CD8-positive, alpha-beta memory T cell (primary cell): Measurements from ENCODE around the gene RAPGEF1. TPM values are rescaled to one million over a fixed set of nuclear protein-coding genes. Genes with fewer than 3 reads are reported as not detected.
"Not testable (repeated sequence)": the region's sequence is repeated elsewhere in the genome, so short reads cannot be mapped to it uniquely, and the experiment has no call there.

Experiments used
- CTCF ChIA-PET: fragments of 350-600 bp; sonication (Branson Sonifier 250); formaldehyde crosslinking; loops from one replicate; lab custom pipeline; 2021; ENCODE audit warnings: antibody characterized with exemption; lab: Charles Lee
- POLR2A ChIA-PET: fragments of 350-600 bp; sonication (Branson Sonifier 250); formaldehyde crosslinking; loops from one replicate; lab custom pipeline; 2021; ENCODE audit warnings: antibody characterized with exemption; lab: Charles Lee
- DNase-seq, 5 donors: peaks; one replicate each; pipeline versions ENCODE4 v3.0.0 to v3.0.0-alpha.2; 2020 to 2022; ENCODE audit warnings: mixed read lengths in 1 of 5
- H3K27ac ChIP-seq: one replicate; pipeline ENCODE4 v1.7.0; 2013; ENCODE audit warnings: low read depth, mild to moderate bottlenecking, low read length, moderate library complexity
- H3K27me3 ChIP-seq: 2 replicates; pipeline ENCODE4 v1.7.0; 2013; ENCODE audit warnings: low read length, mild to moderate bottlenecking; ENCODE audit not compliant: insufficient read depth, poor library complexity, severe bottlenecking
- H3K36me3 ChIP-seq: 2 replicates; pipeline ENCODE4 v1.7.0; 2013; ENCODE audit warnings: mild to moderate bottlenecking, low read length, moderate library complexity; ENCODE audit not compliant: insufficient read depth
- H3K4me1 ChIP-seq: 2 replicates; pipeline ENCODE4 v1.7.0; 2013; ENCODE audit warnings: mild to moderate bottlenecking, low read length, moderate library complexity; ENCODE audit not compliant: insufficient read depth
- H3K4me3 ChIP-seq: 2 replicates; pipeline ENCODE4 v1.7.0; 2013; ENCODE audit warnings: mild to moderate bottlenecking, low read length
- H3K9me3 ChIP-seq: 2 replicates; pipeline ENCODE4 v1.7.0; 2013; ENCODE audit warnings: mild to moderate bottlenecking, low read length
- H3K27ac Mint-ChIP-seq, 8 donors: one replicate each; pipeline ENCODE4 v1.8.0; 2020 to 2021; ENCODE audit warnings: mixed read lengths in 8 of 8, mild to moderate bottlenecking in 6 of 8, inconsistent platforms in 3 of 8, moderate library complexity in 3 of 8
- H3K27me3 Mint-ChIP-seq, 2 donors: one replicate each; pipeline ENCODE4 v1.8.0; 2020 to 2021; ENCODE audit warnings: mixed read lengths in 2 of 2, mild to moderate bottlenecking in 1 of 2, moderate library complexity in 1 of 2
- H3K36me3 Mint-ChIP-seq, 3 donors: one replicate each; pipeline ENCODE4 v1.8.0; 2020 to 2021; ENCODE audit warnings: mixed read lengths in 3 of 3, inconsistent platforms in 1 of 3, mild to moderate bottlenecking in 1 of 3
- H3K4me1 Mint-ChIP-seq, 3 donors: one replicate each; pipeline ENCODE4 v1.8.0; 2020 to 2021; ENCODE audit warnings: mixed read lengths in 3 of 3, inconsistent platforms in 1 of 3, mild to moderate bottlenecking in 1 of 3
- H3K4me3 Mint-ChIP-seq, 7 donors: one replicate each; pipeline ENCODE4 v1.8.0; 2020 to 2021; ENCODE audit warnings: mixed read lengths in 7 of 7, mild to moderate bottlenecking in 6 of 7, moderate library complexity in 4 of 7, inconsistent platforms in 2 of 7
- H3K9me3 Mint-ChIP-seq, 5 donors: one replicate each; pipeline ENCODE4 v1.8.0; 2020 to 2022; ENCODE audit warnings: mixed read lengths in 5 of 5, mild to moderate bottlenecking in 3 of 5, moderate library complexity in 2 of 5, inconsistent platforms in 1 of 5
- polyA plus RNA-seq: library from polyadenylated mRNA; unstranded; fragments of 300-500 nt; fragmentation: Illumina TruSeq; gene quantifications from one replicate; pipeline ENCODE4 v1.2.3, GENCODE V29; 2021
- total RNA-seq, 2 experiments: library from RNA; stranded (reverse); gene quantifications; one replicate each; pipeline ENCODE4 v1.2.3, GENCODE V29; 2021

Gene RAPGEF1
- total and polyA plus RNA-seq, 3 experiments from 2014 or later, result 20.1 to 148 (median 145) TPM

GRCh38 chr9:131709771-131710431 is 30.0 kb downstream of the RAPGEF1 start:
- CTCF ChIA-PET, result interaction anchor here (0.9 to 2.6 kb wide), 9 partner anchors 12 to 118 kb away, joined by 3 to 10 read pairs (median 4); no protein-coding TSS in a partner anchor
- H3K36me3 ChIP-seq, result no peaks in the 10 kb centered on the region

DNA sequence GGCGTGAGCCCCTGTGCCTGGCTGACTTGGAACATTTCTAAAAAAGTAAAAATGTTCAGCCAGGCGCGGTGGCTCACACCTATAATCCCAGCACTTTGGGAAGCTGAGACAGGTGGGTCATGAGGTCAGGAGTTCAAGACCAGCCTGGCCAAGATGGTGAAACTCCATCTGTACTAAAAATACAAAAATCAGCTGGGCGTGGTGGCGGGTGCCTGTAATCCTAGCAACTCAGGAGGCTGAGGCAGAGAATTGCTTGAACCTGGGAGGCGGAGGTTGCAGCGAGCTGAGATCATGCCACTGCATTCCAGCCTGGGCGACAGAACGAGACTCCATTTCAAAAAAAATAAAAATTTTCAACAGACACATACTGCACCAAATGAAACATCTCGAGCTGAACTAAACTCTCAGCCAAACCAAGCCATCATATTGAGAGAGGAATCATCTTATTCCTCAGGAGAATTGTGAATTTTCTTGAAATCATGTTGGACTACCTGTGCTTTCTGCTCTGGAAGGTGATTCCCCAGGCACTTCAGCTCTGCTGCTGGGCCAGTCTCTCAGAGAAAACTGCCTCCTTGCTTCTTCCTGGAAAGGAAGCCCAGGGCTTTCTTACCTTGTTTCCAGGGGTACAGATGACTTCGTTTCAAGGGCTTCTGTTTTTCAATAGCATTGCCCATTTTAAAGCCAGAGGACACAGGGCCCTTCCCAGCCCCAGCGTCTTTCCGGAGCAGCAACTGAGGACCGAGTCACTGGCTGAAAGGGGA is 30.7 kb downstream of the RAPGEF1 start:
- Histone ChIP-seq H3K4me3 (peak overlapping the region; percentile 4), H3K27ac (peak overlapping the region; percentile 64), H3K4me1 (peaks cover 69% of the 10 kb centered on the region)
- peak overlapping the region in 5 of 7 donors; percentile 44 to 81 (median 51) for H3K4me3 Mint-ChIP-seq
- not testable (repeated sequence) for DNase-seq, H3K9me3 ChIP-seq, H3K27me3 ChIP-seq, H3K9me3 Mint-ChIP-seq, H3K27me3 Mint-ChIP-seq, H3K36me3 ChIP-seq
- H3K27ac Mint-ChIP-seq, result peak overlapping the region; percentile 90 to 99 (median 96)
- CTCF ChIA-PET, result interaction anchor here (0.8 to 2.6 kb wide), 7 partner anchors 8 to 118 kb away, joined by 3 to 8 read pairs (median 4); no protein-coding TSS in a partner anchor
- peaks cover 75 to 97% (median 93%) of the 10 kb centered on the region in 3 donors for H3K4me1 Mint-ChIP-seq
- H3K36me3 Mint-ChIP-seq, result peaks cover 0 to 31% (median 5%) of the 10 kb centered on the region in 3 donors
- POLR2A ChIA-PET, result interaction anchor here (0.8 to 3.7 kb wide), 13 partner anchors 11 to 75 kb away, joined by 3 to 12 read pairs (median 3); no protein-coding TSS in a partner anchor

More at GRCh38 chr9:131709771-131710431, 30.0 kb downstream of the RAPGEF1 start:
- H3K27me3 ChIP-seq, result no peaks in the 10 kb centered on the region
- no peaks in the 10 kb centered on the region for H3K27me3 Mint-ChIP-seq
- H3K4me3 ChIP-seq, result peak overlapping the region; percentile 4
- H3K9me3 Mint-ChIP-seq, result no peaks in the 10 kb centered on the region
- H3K27ac Mint-ChIP-seq, result peak overlapping the region; percentile 90 to 99 (median 96)
- peak overlapping the region; percentile 25 to 81 (median 51) for H3K4me3 Mint-ChIP-seq
- DNase-seq, result peak in 3 of 5 donors; percentile 14 to 71 (median 65)
- H3K4me1 Mint-ChIP-seq, result peaks cover 72 to 95% (median 91%) of the 10 kb centered on the region in 3 donors
- no peaks in the 10 kb centered on the region for H3K9me3 ChIP-seq
- peaks cover 62% of the 10 kb centered on the region for H3K4me1 ChIP-seq
- H3K27ac ChIP-seq, result peak overlapping the region; percentile 64
- peaks cover 0 to 39% (median 5%) of the 10 kb centered on the region in 3 donors for H3K36me3 Mint-ChIP-seq
- POLR2A ChIA-PET, result interaction anchor here (0.8 to 3.7 kb wide), 10 partner anchors 10 to 125 kb away, joined by 3 to 12 read pairs (median 4); no protein-coding TSS in a partner anchor

DNA sequence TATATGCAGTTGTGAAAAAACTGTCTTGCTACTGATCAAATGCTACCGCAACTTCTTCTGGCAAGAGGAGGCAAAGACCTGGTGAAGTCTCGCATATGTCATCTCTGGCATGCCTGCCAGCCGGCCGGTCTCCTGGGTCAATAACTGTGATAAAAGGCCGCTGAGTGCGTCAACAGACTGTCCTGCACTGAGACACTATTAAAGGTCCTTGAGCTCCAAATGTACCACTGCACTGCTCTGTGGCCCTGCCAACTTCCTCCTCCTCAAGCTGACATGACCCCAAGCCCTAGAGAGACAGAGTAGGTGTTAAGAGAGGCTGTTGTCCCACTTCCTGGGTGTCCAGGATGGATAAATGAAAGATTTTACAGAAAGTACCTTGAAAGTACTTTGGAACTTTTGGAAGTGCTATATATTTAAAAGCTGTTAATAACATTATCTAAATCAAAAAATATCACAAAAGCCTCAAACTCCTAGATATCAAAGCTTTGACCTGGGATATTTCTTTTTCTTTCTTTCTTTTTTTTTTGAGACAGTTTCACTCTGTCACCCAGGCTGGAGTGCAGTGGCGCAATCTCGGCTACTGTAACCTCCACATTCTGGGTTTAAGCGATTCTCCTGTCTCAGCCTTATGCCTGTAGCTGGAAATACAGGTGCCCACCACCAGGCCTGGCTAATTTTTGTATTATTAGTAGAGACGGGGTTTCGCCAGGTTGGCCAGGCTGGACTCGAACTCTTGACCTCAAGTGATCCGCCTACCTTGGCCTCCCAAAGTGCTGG is 31.5 kb downstream of the RAPGEF1 start:
- peak overlapping the region in 6 of 7 donors; percentile 38 to 78 (median 54) for H3K4me3 Mint-ChIP-seq
- CTCF ChIA-PET, result interaction anchor here (0.8 to 1.2 kb wide), 3 partner anchors 9 to 31 kb away, joined by 3 to 4 read pairs (median 3); no protein-coding TSS in a partner anchor
- H3K4me1 Mint-ChIP-seq, result peaks cover 77 to 99% (median 95%) of the 10 kb centered on the region in 3 donors

DNA sequence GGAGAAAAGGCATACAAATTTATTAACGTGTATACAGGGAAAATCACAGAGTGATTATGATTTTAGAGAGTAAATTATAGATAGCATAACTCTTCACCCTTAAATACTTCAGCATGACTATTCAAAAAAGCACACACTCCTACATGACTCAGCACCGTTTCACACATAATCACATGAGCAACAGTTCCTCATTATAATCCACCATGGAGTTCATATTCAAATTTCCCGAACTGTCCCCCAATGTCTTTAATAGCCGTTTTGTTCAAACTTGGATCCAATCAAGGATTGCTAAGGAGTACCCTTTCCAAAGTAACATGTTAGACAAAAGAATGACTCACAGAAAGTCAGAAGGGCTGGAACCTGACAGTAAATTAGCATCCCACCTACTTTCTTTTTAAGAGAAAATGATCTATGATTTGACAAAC is 32.1 kb downstream of the RAPGEF1 start:
- H3K27ac Mint-ChIP-seq, result peak overlapping the region; percentile 84 to 97 (median 90)
- H3K9me3 Mint-ChIP-seq, result no peaks in the 10 kb centered on the region
- Histone ChIP-seq H3K36me3 (no peaks in the 10 kb centered on the region), H3K27ac (no peak overlapping the region), H3K9me3 (no peaks in the 10 kb centered on the region), H3K4me1 (peaks cover 79% of the 10 kb centered on the region), H3K27me3 (no peaks in the 10 kb centered on the region), H3K4me3 (no peak overlapping the region)
- ChIA-PET POLR2A (interaction anchor here (1.1 to 3.7 kb wide), 3 partner anchors 21 to 29 kb away, joined by 3 to 12 read pairs (median 4); no protein-coding TSS in a partner anchor), CTCF (interaction anchor here (1.0 kb wide), 1 partner anchor 118 kb away, joined by 3 read pairs; no protein-coding TSS in a partner anchor)
- no peaks in the 10 kb centered on the region for H3K27me3 Mint-ChIP-seq
- no peak for DNase-seq
- H3K4me1 Mint-ChIP-seq, result peaks cover 77 to 99% (median 95%) of the 10 kb centered on the region in 3 donors
- peaks cover 0 to 25% (median 5%) of the 10 kb centered on the region in 3 donors for H3K36me3 Mint-ChIP-seq
- H3K4me3 Mint-ChIP-seq, result peak overlapping the region; percentile 1 to 78 (median 51)

More for the DNA sequence above, 31.5 kb downstream of the RAPGEF1 start:
- Histone ChIP-seq H3K9me3 (no peaks in the 10 kb centered on the region), H3K36me3 (no peaks in the 10 kb centered on the region), H3K27me3 (no peaks in the 10 kb centered on the region), H3K27ac (no peak overlapping the region), H3K4me3 (no peak overlapping the region), H3K4me1 (peaks cover 76% of the 10 kb centered on the region)
- DNase-seq, result peak in 1 of 5 donors; percentile 17
- no peaks in the 10 kb centered on the region for H3K9me3 Mint-ChIP-seq
- peak overlapping the region; percentile 84 to 97 (median 90) for H3K27ac Mint-ChIP-seq
- no peaks in the 10 kb centered on the region for H3K27me3 Mint-ChIP-seq
- POLR2A ChIA-PET, result interaction anchor here (1.1 to 3.7 kb wide), 5 partner anchors 20 to 62 kb away, joined by 3 to 12 read pairs (median 3); no protein-coding TSS in a partner anchor
- peaks cover 0 to 28% (median 5%) of the 10 kb centered on the region in 3 donors for H3K36me3 Mint-ChIP-seq

- CTCF ChIA-PET, result interaction anchor here (1.0 kb wide), 1 partner anchor 118 kb away, joined by 3 read pairs; no protein-coding TSS in a partner anchor
- Histone ChIP-seq H3K4me1 (peaks cover 79% of the 10 kb centered on the region), H3K9me3 (no peaks in the 10 kb centered on the region), H3K27ac (no peak overlapping the region), H3K27me3 (no peaks in the 10 kb centered on the region), H3K36me3 (no peaks in the 10 kb centered on the region), H3K4me3 (no peak overlapping the region)
- POLR2A ChIA-PET, result no interaction called here
- Mint-ChIP-seq H3K4me1 (peaks cover 77 to 99% (median 95%) of the 10 kb centered on the region in 3 donors), H3K36me3 (peaks cover 0 to 23% (median 5%) of the 10 kb centered on the region in 3 donors), H3K4me3 (no peak overlapping the region), H3K27me3 (no peaks in the 10 kb centered on the region), H3K9me3 (no peaks in the 10 kb centered on the region), H3K27ac (peak overlapping the region in 6 of 8 donors; percentile 64 to 92 (median 78))
- DNase-seq, result no peak
These were observed 32.8 kb downstream of the RAPGEF1 start for GRCh38 chr9:131707050-131707449.

DNA sequence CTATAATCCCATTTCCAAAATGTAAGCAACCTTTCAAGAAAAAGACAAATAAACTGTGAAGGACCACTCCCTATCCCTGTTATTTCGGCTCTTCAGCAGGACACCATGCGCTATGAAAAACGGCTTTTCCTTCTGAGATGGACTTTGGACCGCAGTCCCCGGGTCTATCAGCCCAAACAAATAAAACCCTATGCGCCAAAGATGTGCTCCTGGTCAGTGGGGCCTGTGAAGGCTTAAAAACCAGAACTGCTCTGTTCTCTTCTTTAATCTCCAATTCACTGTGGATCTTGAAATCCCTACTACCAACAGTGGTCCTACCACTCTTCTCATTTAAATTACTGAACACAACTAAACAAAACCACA is 33.3 kb downstream of the RAPGEF1 start:
- H3K27me3 ChIP-seq, result no peaks in the 10 kb centered on the region
- DNase-seq, result no peak
- H3K27ac Mint-ChIP-seq, result peak overlapping the region in 7 of 8 donors; percentile 31 to 92 (median 73)
- H3K36me3 Mint-ChIP-seq, result peaks cover 0 to 23% (median 5%) of the 10 kb centered on the region in 3 donors
- no peaks in the 10 kb centered on the region for H3K9me3 Mint-ChIP-seq
- ChIA-PET CTCF (interaction anchor here (1.0 kb wide), 1 partner anchor 117 kb away, joined by 3 read pairs; no protein-coding TSS in a partner anchor), POLR2A (no interaction called here)
- H3K4me3 Mint-ChIP-seq, result peak overlapping the region in 2 of 7 donors; percentile 12 to 24
- H3K4me3 ChIP-seq, result no peak overlapping the region
- H3K27ac ChIP-seq, result no peak overlapping the region
- no peaks in the 10 kb centered on the region for H3K27me3 Mint-ChIP-seq
- H3K36me3 ChIP-seq, result no peaks in the 10 kb centered on the region
- H3K9me3 ChIP-seq, result no peaks in the 10 kb centered on the region
- peaks cover 78 to 99% (median 96%) of the 10 kb centered on the region in 3 donors for H3K4me1 Mint-ChIP-seq
- H3K4me1 ChIP-seq, result peaks cover 75% of the 10 kb centered on the region

- H3K36me3 ChIP-seq, result no peaks in the 10 kb centered on the region
- no peaks in the 10 kb centered on the region for H3K27me3 Mint-ChIP-seq
- H3K4me3 Mint-ChIP-seq, result peak overlapping the region in 1 of 7 donors; percentile 8
- H3K27ac Mint-ChIP-seq, result peak overlapping the region; percentile 13 to 85 (median 61)
- no peak overlapping the region for H3K27ac ChIP-seq
- H3K27me3 ChIP-seq, result no peaks in the 10 kb centered on the region
- ChIA-PET CTCF (interaction anchor here (1.2 kb wide), 1 partner anchor 23 kb away, joined by 3 read pairs; no protein-coding TSS in a partner anchor), POLR2A (no interaction called here)
- no peak overlapping the region for H3K4me3 ChIP-seq
- peaks cover 63% of the 10 kb centered on the region for H3K4me1 ChIP-seq
- H3K9me3 ChIP-seq, result no peaks in the 10 kb centered on the region
- H3K4me1 Mint-ChIP-seq, result peaks cover 79 to 99% (median 98%) of the 10 kb centered on the region in 3 donors
- no peak for DNase-seq
- H3K36me3 Mint-ChIP-seq, result peaks cover 0 to 25% (median 5%) of the 10 kb centered on the region in 3 donors
- H3K9me3 Mint-ChIP-seq, result no peaks in the 10 kb centered on the region
These were observed 34.9 kb downstream of the RAPGEF1 start for GRCh38 chr9:131704988-131705387.
